ENCODE measurements around the gene UNC45B.
"Not testable (repeated sequence)": the region's sequence is repeated elsewhere in the genome, so short reads cannot be mapped to it uniquely, and the experiment has no call there.

Gene UNC45B

GRCh38 chr17:35171834-35172233 lies 24.2 kb downstream of the UNC45B start:
- no peak for DNase-seq (ENCODE audit: low read depth, low spot score)

DNA sequence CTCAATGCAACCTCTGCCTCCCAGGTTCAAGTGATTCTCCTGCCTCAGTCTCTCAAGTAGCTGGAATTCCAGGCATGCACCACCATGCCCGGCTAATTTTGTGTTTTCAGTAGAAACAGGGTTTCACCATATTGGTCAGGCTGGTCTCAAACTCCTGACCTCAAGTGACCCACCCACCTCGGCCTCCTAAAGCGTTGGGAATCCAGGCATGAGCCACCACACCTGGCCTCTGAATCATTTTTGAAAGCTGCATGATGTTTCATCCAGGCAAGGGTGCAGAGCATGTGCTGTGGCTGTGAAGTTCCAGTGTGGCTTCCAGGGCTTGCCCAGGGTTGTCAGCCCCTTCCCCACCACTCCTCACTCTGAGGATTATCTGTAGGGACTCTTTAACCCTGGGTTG lies 24.7 kb downstream of the UNC45B start:
- DNase-seq (ENCODE audit: low read depth, low spot score): not testable (repeated sequence)

- no peak for DNase-seq (ENCODE audit: low read depth, low spot score)
Observed at GRCh38 chr17:35174835-35175334, 27.3 kb downstream of the UNC45B start.

- no peak for DNase-seq (ENCODE audit: low read depth, low spot score)
Observed at GRCh38 chr17:35175638-35176415, 28.2 kb downstream of the UNC45B start.

GRCh38 chr17:35176897-35177296 lies 29.3 kb downstream of the UNC45B start:
- DNase-seq (ENCODE audit: low read depth, low spot score): no peak

DNA sequence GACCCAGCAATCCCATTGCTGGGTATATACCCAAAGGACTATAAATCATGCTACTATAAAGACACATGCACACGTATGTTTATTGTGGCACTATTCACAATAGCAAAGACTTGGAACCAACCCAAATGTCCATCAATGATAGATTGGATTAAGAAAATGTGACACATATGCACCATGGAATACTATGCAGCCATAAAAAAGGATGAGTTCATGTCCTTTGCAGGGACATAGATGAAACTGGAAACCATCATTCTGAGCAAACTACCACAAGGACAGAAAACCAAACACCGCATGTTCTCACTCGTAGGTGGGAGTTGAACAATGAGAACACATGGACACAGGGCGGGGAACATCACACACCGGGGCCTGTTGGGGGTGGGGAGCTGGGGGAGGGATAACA lies 31.8 kb downstream of the UNC45B start:
- not testable (repeated sequence) for DNase-seq (ENCODE audit: low read depth, low spot score)

DNA sequence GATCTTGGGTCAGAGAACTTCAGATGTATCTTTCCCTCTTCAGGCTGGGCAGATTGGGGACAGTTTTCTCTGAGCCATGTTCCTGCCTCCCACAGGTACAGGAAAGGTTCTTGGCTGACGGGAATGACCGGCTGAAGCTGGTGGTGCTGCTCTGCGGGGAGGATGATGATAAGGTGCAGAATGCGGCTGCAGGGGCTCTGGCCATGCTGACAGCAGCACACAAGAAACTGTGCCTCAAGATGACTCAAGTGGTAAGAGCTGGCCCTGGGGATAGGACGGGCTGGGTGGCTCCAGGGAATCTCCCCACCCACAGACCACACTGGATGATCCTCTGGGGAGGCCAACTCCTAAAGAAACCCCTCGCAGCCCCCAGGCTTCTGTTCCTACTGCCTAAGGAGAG lies 35.7 kb downstream of the UNC45B start:
- DNase-seq (ENCODE audit: low read depth, low spot score): no peak

DNA sequence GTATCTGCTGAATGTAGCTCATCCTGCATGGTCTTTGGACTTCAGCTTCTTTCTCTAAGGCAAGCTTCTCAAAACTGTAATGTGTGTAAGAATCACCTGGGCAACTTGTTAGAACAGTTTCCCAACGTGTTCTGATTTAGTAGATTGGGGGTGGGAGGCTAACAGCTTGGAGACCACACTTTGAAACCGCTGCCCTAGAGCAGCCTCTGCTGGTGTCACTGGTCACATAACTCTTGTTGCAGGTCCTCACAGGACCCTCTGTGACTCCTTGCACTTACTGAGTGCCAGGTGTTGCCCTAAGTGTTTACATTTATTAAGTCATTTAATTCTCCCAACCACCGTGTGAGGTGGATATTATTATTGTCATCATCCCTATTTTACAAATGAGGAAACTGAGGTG lies 36.7 kb downstream of the UNC45B start:
- DNase-seq (ENCODE audit: low read depth, low spot score): no peak

- DNase-seq (ENCODE audit: low read depth, low spot score): no peak
Observed at GRCh38 chr17:35185849-35186248, 38.2 kb downstream of the UNC45B start.

GRCh38 chr17:35187481-35187880 lies 39.9 kb downstream of the UNC45B start:
- no peak for DNase-seq (ENCODE audit: low read depth, low spot score)

DNA sequence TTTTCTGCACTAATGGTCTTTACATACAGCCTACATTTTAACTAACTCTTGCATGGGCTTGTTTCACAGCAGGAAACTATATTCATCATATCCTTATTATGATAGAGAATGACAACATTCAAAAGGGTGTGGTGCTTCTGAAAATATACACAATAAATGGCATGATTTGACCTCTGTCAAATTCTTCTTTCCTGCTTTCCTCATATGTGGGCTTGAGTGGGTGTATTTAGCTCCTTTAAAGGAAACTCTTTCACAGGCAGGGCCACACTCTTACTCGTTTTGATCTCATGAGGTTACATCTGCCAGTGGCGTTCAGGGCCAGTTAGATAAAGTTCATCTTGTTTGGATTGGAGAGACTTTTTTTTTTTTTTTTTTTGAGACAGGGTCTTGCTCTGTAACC lies 40.5 kb downstream of the UNC45B start:
- no peak for DNase-seq (ENCODE audit: low read depth, low spot score)

- no peak for DNase-seq (ENCODE audit: low read depth, low spot score)
Observed at GRCh38 chr17:35189291-35189690, 41.7 kb downstream of the UNC45B start.

GRCh38 chr17:35191001-35191695 lies 43.5 kb downstream of the UNC45B start:
- no peak for DNase-seq (ENCODE audit: low read depth, low spot score)

DNA sequence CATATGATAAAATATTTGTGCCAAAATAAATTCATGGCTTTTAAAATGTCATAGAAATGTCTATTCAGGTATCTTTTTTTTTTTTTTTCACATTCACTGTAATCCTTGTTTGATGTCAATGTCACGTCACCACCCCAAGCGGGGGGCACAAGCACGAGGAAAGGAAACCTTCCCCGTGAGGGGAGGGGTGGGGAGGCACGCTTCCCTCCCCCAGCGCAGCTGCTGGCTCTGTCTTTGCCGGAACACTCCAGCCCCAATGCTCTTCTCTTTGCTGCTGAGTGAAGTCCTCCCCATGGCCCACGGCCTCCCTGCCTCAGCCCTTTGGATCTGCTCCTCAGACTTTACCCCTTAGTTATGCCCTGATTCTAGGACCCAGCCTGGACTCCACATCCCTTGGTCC lies 45.1 kb downstream of the UNC45B start:
- no peak for DNase-seq (ENCODE audit: low read depth, low spot score)

- not testable (repeated sequence) for DNase-seq (ENCODE audit: low read depth, low spot score)
Observed at GRCh38 chr17:35194001-35194400, 46.4 kb downstream of the UNC45B start, which contains the start of gene SLC35G3. SLC35G3 (minus strand) TSS chr17:35194393; CDS start chr17:35194307, 86 bp downstream.

DNA sequence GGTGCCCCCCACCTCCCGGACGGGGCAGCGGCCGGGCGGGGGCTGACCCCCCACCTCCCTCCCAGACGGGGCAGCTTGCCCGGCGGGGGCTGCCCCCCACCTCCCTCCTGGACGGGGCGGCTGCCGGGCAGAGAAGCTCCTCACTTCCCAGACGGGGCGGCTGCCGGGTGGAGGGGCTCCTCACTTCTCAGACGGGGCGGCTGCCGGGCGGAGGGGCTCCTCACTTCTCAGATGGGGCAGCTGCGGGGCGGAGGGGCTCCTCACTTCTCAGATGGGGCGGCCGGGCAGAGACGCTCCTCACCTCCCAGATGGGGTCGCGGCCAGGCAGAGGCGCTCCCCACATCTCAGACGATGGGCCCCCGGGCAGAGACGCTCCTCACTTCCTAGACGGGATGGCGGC lies 47.4 kb downstream of the UNC45B start:
- not testable (repeated sequence) for DNase-seq (ENCODE audit: low read depth, low spot score)

DNA sequence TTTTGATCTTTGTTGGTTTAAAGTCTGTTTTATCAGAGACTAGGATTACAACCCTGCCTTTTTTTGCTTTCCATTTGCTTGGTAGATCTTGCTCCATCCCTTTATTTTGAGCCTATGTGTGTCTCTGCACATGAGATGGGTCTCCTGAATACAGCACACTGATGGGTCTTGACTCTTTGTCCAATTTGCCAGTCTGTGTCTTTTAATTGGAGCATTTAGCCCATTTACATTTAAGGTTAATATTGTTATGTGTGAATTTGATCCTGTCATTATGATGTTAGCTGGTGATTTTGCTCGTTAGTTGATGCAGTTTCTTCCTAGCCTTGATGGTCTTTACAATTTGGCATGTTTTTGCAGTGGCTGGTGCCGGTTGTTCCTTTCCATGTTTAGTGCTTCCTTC lies 55.0 kb downstream of the UNC45B start:
- not testable (repeated sequence) for DNase-seq (ENCODE audit: low read depth, low spot score)

DNA sequence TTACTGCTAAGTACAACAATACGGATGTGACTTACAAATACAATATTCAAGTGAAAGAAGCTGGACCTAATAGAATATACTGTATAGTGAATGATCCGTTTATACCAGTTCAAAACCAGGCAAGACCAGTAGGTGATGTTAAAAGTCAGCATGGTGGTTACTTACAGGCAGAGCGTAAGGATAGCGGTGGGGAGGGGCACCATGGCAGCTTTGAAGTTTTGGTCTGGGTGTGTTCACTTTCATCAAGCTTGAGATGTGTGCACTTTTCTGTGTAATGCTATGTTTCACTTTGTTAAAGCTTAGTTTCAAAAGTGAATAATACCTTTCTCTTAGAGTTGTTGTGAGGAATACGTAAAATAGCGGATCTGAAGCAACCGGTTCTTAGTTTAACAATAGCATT lies 63.1 kb downstream of the UNC45B start:
- DNase-seq (ENCODE audit: low read depth, low spot score): no peak

GRCh38 chr17:35212668-35213067 lies 65.1 kb downstream of the UNC45B start:
- DNase-seq (ENCODE audit: low read depth, low spot score): no peak

GRCh38 chr17:35213412-35213940 lies 65.9 kb downstream of the UNC45B start:
- no peak for DNase-seq (ENCODE audit: low read depth, low spot score)

- DNase-seq (ENCODE audit: low read depth, low spot score): no peak
Observed at GRCh38 chr17:35214192-35214591, 66.6 kb downstream of the UNC45B start.

GRCh38 chr17:35214631-35215273 lies 67.1 kb downstream of the UNC45B start:
- no peak for DNase-seq (ENCODE audit: low read depth, low spot score)
